ENCODE measurements around the gene ANTXR1. TPM values are rescaled to one million over a fixed set of nuclear protein-coding genes. Genes with fewer than 3 reads are reported as not detected.

The ANTXR1 gene
- total RNA-seq, 1 experiment from 2014 or later = 37.3 TPM

- Histone ChIP-seq H3K79me2 (ENCODE audit: insufficient read depth, low read length) (no peaks in the 10 kb centered on the region), H2BK20ac (ENCODE audit: low read depth, low read length, poor library complexity, severe bottlenecking) (no peak overlapping the region), H2BK5ac (ENCODE audit: insufficient read length, low read length) (no peak overlapping the region), H4K91ac (ENCODE audit: insufficient read length, low read depth, low read length) (no peak overlapping the region), H2BK120ac (ENCODE audit: low read depth, low read length, poor library complexity, severe bottlenecking) (no peak overlapping the region), H4K8ac (replicated peaks; ENCODE audit: insufficient read length, low read depth, low read length) (no peak overlapping the region), H3K56ac (ENCODE audit: insufficient read length, low read depth, low read length) (no peak overlapping the region), H2BK12ac (ENCODE audit: insufficient read length, low read depth, low read length) (no peak overlapping the region), H3K4me2 (ENCODE audit: insufficient read depth, insufficient read length, low read length) (no peak overlapping the region), H2AFZ (ENCODE audit: low read length) (no peak overlapping the region), H2BK15ac (ENCODE audit: low read depth, low read length) (no peak overlapping the region), H2AK5ac (ENCODE audit: insufficient read length, low read length) (no peak overlapping the region), H3K9me3 (ENCODE audit: control insufficient read depth, low read depth, low read length) (no peaks in the 10 kb centered on the region), H3K4me1 (ENCODE audit: insufficient read depth, low read length) (no peaks in the 10 kb centered on the region; the same call in 1 of the 2 replicates), H3T11ph (ENCODE audit: low read length) (no peak overlapping the region), H4K5ac (ENCODE audit: insufficient read length, low read depth, low read length) (no peak overlapping the region), H3K14ac (ENCODE audit: insufficient read depth, low read length) (no peak overlapping the region), H3K23ac (ENCODE audit: insufficient read length, low read depth, low read length) (no peak overlapping the region), H3K23me2 (ENCODE audit: insufficient read length, low read depth, low read length, poor library complexity, severe bottlenecking) (no peaks in the 10 kb centered on the region), H3K27ac (ENCODE audit: insufficient read length, low read depth, low read length) (no peak overlapping the region), H3K4ac (ENCODE audit: low read depth, low read length) (no peak overlapping the region), H3K27me3 (ENCODE audit: insufficient read depth, low read length) (no peaks in the 10 kb centered on the region), H4K20me1 (ENCODE audit: control insufficient read depth, insufficient read depth, insufficient read length) (no peaks in the 10 kb centered on the region), H3K18ac (ENCODE audit: insufficient read length, low read depth, low read length) (no peak overlapping the region), H3K9ac (ENCODE audit: extremely low read depth, insufficient read length, low read length) (no peak overlapping the region), H3K79me1 (ENCODE audit: insufficient read depth, low read depth, low read length, poor library complexity, severe bottlenecking) (no peaks in the 10 kb centered on the region)
- TF ChIP-seq, protein P1, sequence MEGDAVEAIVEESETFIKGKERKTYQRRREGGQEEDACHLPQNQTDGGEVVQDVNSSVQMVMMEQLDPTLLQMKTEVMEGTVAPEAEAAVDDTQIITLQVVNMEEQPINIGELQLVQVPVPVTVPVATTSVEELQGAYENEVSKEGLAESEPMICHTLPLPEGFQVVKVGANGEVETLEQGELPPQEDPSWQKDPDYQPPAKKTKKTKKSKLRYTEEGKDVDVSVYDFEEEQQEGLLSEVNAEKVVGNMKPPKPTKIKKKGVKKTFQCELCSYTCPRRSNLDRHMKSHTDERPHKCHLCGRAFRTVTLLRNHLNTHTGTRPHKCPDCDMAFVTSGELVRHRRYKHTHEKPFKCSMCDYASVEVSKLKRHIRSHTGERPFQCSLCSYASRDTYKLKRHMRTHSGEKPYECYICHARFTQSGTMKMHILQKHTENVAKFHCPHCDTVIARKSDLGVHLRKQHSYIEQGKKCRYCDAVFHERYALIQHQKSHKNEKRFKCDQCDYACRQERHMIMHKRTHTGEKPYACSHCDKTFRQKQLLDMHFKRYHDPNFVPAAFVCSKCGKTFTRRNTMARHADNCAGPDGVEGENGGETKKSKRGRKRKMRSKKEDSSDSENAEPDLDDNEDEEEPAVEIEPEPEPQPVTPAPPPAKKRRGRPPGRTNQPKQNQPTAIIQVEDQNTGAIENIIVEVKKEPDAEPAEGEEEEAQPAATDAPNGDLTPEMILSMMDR (conservative IDR thresholded peaks at IDR 0.05) = no peak
- H3K4me3 Mint-ChIP-seq = no peak overlapping the region
- no peaks in the 10 kb centered on the region for H3K4me1 Mint-ChIP-seq
- no peaks in the 10 kb centered on the region for H3K27me3 Mint-ChIP-seq (ENCODE audit: low read depth)
- no peaks in the 10 kb centered on the region; a peak in 2 of 5 replicates for H3K9me3 Mint-ChIP-seq
- H3K36me3 Mint-ChIP-seq (ENCODE audit: insufficient read depth in 1 of 3, low read depth in 3 of 3) = peaks cover 0 to 10% (median 8%) of the 10 kb centered on the region in 3 experiments; a peak in 6 of 7 replicates
- no peak overlapping the region; a peak in 1 of 7 replicates for H3K27ac Mint-ChIP-seq
- DNase-seq = no peak
Observed at GRCh38 chr2:69061525-69061924, 48.5 kb downstream of the ANTXR1 start.
